Measurements from ENCODE around the gene LIN28B.
"Not testable (repeated sequence)": the region's sequence is repeated elsewhere in the genome, so short reads cannot be mapped to it uniquely, and the experiment has no call there.

The LIN28B gene

GRCh38 chr6:105080279-105080678, 123.4 kb downstream of the LIN28B start:
- Histone ChIP-seq H3K9ac (ENCODE audit: low read length) (no peak overlapping the region), H3K36me3 (ENCODE audit: control insufficient read depth, insufficient read depth, low read length) (no peaks in the 10 kb centered on the region), H3K9me3 (ENCODE audit: control insufficient read depth, low read length) (no peaks in the 10 kb centered on the region), H3K4me1 (ENCODE audit: control insufficient read depth, insufficient read depth, low read length) (no peaks in the 10 kb centered on the region), H3K27me3 (ENCODE audit: control insufficient read depth, insufficient read depth, low read length) (no peaks in the 10 kb centered on the region), H3K4me3 (ENCODE audit: low read length) (no peak overlapping the region)

GRCh38 chr6:105081662-105082061, 124.8 kb downstream of the LIN28B start:
- H3K9ac ChIP-seq (ENCODE audit: low read length); H3K9me3 ChIP-seq (ENCODE audit: control insufficient read depth, low read length); H3K27me3 ChIP-seq (ENCODE audit: control insufficient read depth, insufficient read depth, low read length); H3K4me1 ChIP-seq (ENCODE audit: control insufficient read depth, insufficient read depth, low read length); H3K4me3 ChIP-seq (ENCODE audit: low read length); H3K36me3 ChIP-seq (ENCODE audit: control insufficient read depth, insufficient read depth, low read length): not testable (repeated sequence)

GRCh38 chr6:105087571-105088211, 130.8 kb downstream of the LIN28B start:
- Histone ChIP-seq H3K27me3 (ENCODE audit: control insufficient read depth, insufficient read depth, low read length) (no peaks in the 10 kb centered on the region), H3K9me3 (ENCODE audit: control insufficient read depth, low read length) (no peaks in the 10 kb centered on the region), H3K36me3 (ENCODE audit: control insufficient read depth, insufficient read depth, low read length) (no peaks in the 10 kb centered on the region), H3K4me1 (ENCODE audit: control insufficient read depth, insufficient read depth, low read length) (no peaks in the 10 kb centered on the region), H3K4me3 (ENCODE audit: low read length) (no peak overlapping the region), H3K9ac (ENCODE audit: low read length) (no peak overlapping the region)

GRCh38 chr6:105091140-105091829, 134.4 kb downstream of the LIN28B start:
- H3K36me3 ChIP-seq (ENCODE audit: control insufficient read depth, insufficient read depth, low read length): no peaks in the 10 kb centered on the region
- no peak overlapping the region for H3K4me3 ChIP-seq (ENCODE audit: low read length)
- no peak overlapping the region for H3K9ac ChIP-seq (ENCODE audit: low read length)
- no peaks in the 10 kb centered on the region for H3K9me3 ChIP-seq (ENCODE audit: control insufficient read depth, low read length)
- no peaks in the 10 kb centered on the region for H3K4me1 ChIP-seq (ENCODE audit: control insufficient read depth, insufficient read depth, low read length)
- no peaks in the 10 kb centered on the region for H3K27me3 ChIP-seq (ENCODE audit: control insufficient read depth, insufficient read depth, low read length)

- Histone ChIP-seq H3K27me3 (ENCODE audit: control insufficient read depth, insufficient read depth, low read length) (no peaks in the 10 kb centered on the region), H3K9me3 (ENCODE audit: control insufficient read depth, low read length) (no peaks in the 10 kb centered on the region), H3K36me3 (ENCODE audit: control insufficient read depth, insufficient read depth, low read length) (no peaks in the 10 kb centered on the region), H3K9ac (ENCODE audit: low read length) (no peak overlapping the region), H3K4me3 (ENCODE audit: low read length) (no peak overlapping the region), H3K4me1 (ENCODE audit: control insufficient read depth, insufficient read depth, low read length) (no peaks in the 10 kb centered on the region)
These were observed 137.3 kb downstream of the LIN28B start for GRCh38 chr6:105094133-105094640.

GRCh38 chr6:105095139-105095538, 138.2 kb downstream of the LIN28B start:
- Histone ChIP-seq H3K36me3 (ENCODE audit: control insufficient read depth, insufficient read depth, low read length) (no peaks in the 10 kb centered on the region), H3K4me3 (ENCODE audit: low read length) (no peak overlapping the region), H3K9ac (ENCODE audit: low read length) (no peak overlapping the region)

GRCh38 chr6:105097288-105097687, 140.4 kb downstream of the LIN28B start:
- Histone ChIP-seq H3K4me1 (ENCODE audit: control insufficient read depth, insufficient read depth, low read length) (no peaks in the 10 kb centered on the region), H3K9ac (ENCODE audit: low read length) (no peak overlapping the region), H3K36me3 (ENCODE audit: control insufficient read depth, insufficient read depth, low read length) (no peaks in the 10 kb centered on the region), H3K9me3 (ENCODE audit: control insufficient read depth, low read length) (no peaks in the 10 kb centered on the region), H3K27me3 (ENCODE audit: control insufficient read depth, insufficient read depth, low read length) (no peaks in the 10 kb centered on the region), H3K4me3 (ENCODE audit: low read length) (no peak overlapping the region)

More at GRCh38 chr6:105095139-105095538, 138.2 kb downstream of the LIN28B start:
- Histone ChIP-seq H3K27me3 (ENCODE audit: control insufficient read depth, insufficient read depth, low read length) (no peaks in the 10 kb centered on the region), H3K4me1 (ENCODE audit: control insufficient read depth, insufficient read depth, low read length) (no peaks in the 10 kb centered on the region), H3K9me3 (ENCODE audit: control insufficient read depth, low read length) (no peaks in the 10 kb centered on the region)

- Histone ChIP-seq H3K4me3 (ENCODE audit: low read length) (no peak overlapping the region), H3K9me3 (ENCODE audit: control insufficient read depth, low read length) (no peaks in the 10 kb centered on the region), H3K4me1 (ENCODE audit: control insufficient read depth, insufficient read depth, low read length) (no peaks in the 10 kb centered on the region), H3K9ac (ENCODE audit: low read length) (no peak overlapping the region), H3K36me3 (ENCODE audit: control insufficient read depth, insufficient read depth, low read length) (no peaks in the 10 kb centered on the region), H3K27me3 (ENCODE audit: control insufficient read depth, insufficient read depth, low read length) (no peaks in the 10 kb centered on the region)
These were observed 142.5 kb downstream of the LIN28B start for GRCh38 chr6:105099371-105099770.

GRCh38 chr6:105102186-105102585, 145.3 kb downstream of the LIN28B start:
- Histone ChIP-seq H3K4me3 (ENCODE audit: low read length) (no peak overlapping the region), H3K9ac (ENCODE audit: low read length) (no peak overlapping the region), H3K27me3 (ENCODE audit: control insufficient read depth, insufficient read depth, low read length) (no peaks in the 10 kb centered on the region), H3K9me3 (ENCODE audit: control insufficient read depth, low read length) (no peaks in the 10 kb centered on the region), H3K4me1 (ENCODE audit: control insufficient read depth, insufficient read depth, low read length) (no peaks in the 10 kb centered on the region), H3K36me3 (ENCODE audit: control insufficient read depth, insufficient read depth, low read length) (no peaks in the 10 kb centered on the region)

- no peaks in the 10 kb centered on the region for H3K9me3 ChIP-seq (ENCODE audit: control insufficient read depth, low read length)
- no peaks in the 10 kb centered on the region for H3K4me1 ChIP-seq (ENCODE audit: control insufficient read depth, insufficient read depth, low read length)
- no peaks in the 10 kb centered on the region for H3K27me3 ChIP-seq (ENCODE audit: control insufficient read depth, insufficient read depth, low read length)
- no peaks in the 10 kb centered on the region for H3K36me3 ChIP-seq (ENCODE audit: control insufficient read depth, insufficient read depth, low read length)
- H3K4me3 ChIP-seq (ENCODE audit: low read length): no peak overlapping the region
- H3K9ac ChIP-seq (ENCODE audit: low read length): no peak overlapping the region
These were observed 148.2 kb downstream of the LIN28B start for GRCh38 chr6:105105094-105105493.

- no peaks in the 10 kb centered on the region for H3K4me1 ChIP-seq (ENCODE audit: control insufficient read depth, insufficient read depth, low read length)
- H3K4me3 ChIP-seq (ENCODE audit: low read length): no peak overlapping the region
- no peaks in the 10 kb centered on the region for H3K36me3 ChIP-seq (ENCODE audit: control insufficient read depth, insufficient read depth, low read length)
- no peaks in the 10 kb centered on the region for H3K9me3 ChIP-seq (ENCODE audit: control insufficient read depth, low read length)
- H3K9ac ChIP-seq (ENCODE audit: low read length): no peak overlapping the region
- H3K27me3 ChIP-seq (ENCODE audit: control insufficient read depth, insufficient read depth, low read length): no peaks in the 10 kb centered on the region
These were observed 149.4 kb downstream of the LIN28B start for GRCh38 chr6:105106260-105106659.

- H3K36me3 ChIP-seq (ENCODE audit: control insufficient read depth, insufficient read depth, low read length): no peaks in the 10 kb centered on the region
- no peak overlapping the region for H3K9ac ChIP-seq (ENCODE audit: low read length)
- H3K9me3 ChIP-seq (ENCODE audit: control insufficient read depth, low read length): no peaks in the 10 kb centered on the region
- no peak overlapping the region for H3K4me3 ChIP-seq (ENCODE audit: low read length)
- no peaks in the 10 kb centered on the region for H3K27me3 ChIP-seq (ENCODE audit: control insufficient read depth, insufficient read depth, low read length)
- no peaks in the 10 kb centered on the region for H3K4me1 ChIP-seq (ENCODE audit: control insufficient read depth, insufficient read depth, low read length)
These were observed 150.3 kb downstream of the LIN28B start for GRCh38 chr6:105107207-105107606.

Measured in mucosa of stomach (tissue), 1 donor.